GM18868 (cell line): ENCODE results near the gene KCNQ5.

Source experiments
- ATAC-seq: cut with Tn5 transposase; IDR thresholded peaks from one replicate; pipeline ENCODE4 v1.9.1; 2021; ENCODE audit warnings: mild to moderate bottlenecking, moderate library complexity; ENCODE audit not compliant: unreplicated experiment

The KCNQ5 gene

DNA sequence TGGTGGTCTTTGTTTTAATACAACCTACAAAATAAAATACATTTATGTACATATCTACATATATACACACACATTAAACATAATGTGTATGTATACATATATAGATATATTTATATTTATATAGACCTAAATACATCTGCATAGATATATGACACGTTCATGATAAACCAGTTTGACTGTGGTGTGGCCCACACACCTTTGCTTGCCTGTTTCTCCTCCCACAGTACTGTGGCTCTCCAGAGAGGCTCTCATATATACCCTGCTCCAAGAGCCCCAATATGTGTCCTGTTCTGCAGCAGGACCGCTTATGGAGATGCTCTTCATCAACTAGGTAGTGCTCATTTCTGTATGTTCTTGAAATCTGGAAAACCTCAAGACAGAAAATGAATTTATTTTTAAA is 207.0 kb downstream of the KCNQ5 start:
- ATAC-seq, result no peak

- no peak for ATAC-seq
These were observed 210.4 kb downstream of the KCNQ5 start for GRCh38 chr6:72832271-72832670.

DNA sequence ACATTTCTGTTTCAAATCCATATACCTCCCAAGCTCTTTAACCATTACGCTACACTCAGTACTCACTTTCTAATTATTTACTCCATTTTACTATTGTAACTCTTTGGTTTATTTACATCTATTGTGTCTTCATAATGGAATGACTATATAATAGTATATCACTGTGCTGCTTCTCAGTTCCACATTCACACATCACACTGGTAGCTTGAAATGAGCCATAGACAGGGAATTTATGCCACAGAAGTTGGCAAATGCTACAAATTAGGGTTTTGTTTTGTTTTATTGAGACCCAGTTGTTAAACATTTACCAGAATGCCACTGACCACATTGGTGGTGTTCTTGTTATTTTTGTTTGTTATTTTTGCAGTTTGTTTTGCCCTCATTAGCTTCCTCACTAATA is 213.9 kb downstream of the KCNQ5 start:
- no peak for ATAC-seq

DNA sequence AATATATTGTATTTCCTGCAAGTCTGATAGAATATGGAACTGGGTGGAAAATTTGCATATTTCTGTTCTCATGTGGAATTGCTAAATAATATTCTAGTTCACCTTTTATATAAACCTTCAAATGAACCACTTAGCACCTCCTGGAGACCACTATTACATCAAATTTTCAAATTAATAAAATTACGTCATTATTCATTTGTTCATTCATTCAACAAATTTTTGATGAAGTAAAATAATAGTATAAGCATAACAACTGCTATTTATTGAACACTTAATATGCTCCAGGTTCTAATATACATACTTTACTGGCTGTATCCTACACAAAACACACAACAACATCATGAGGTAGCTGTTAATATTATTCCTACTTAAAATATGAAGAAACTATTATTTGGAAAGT is 215.1 kb downstream of the KCNQ5 start:
- no peak for ATAC-seq

GRCh38 chr6:72841195-72841594 is 219.3 kb downstream of the KCNQ5 start:
- ATAC-seq, result no peak

DNA sequence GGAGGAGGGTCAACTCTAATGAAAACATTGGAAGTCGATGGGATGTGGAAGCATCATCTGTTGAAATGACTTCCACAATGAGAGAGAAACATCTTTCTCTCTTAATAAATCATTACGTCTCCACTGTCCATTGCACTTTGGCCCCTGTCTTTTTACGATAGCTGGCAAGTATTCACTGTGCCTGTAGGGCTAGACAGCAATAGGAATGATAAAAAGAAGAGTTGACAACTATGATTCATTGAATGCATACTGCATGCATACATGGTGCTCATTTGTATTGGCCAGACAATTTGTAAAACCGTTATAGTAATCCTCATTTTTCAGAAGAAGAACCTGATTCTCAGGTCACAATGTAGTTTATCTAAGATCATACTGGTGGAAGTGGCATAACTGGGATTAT is 220.3 kb downstream of the KCNQ5 start:
- no peak for ATAC-seq

DNA sequence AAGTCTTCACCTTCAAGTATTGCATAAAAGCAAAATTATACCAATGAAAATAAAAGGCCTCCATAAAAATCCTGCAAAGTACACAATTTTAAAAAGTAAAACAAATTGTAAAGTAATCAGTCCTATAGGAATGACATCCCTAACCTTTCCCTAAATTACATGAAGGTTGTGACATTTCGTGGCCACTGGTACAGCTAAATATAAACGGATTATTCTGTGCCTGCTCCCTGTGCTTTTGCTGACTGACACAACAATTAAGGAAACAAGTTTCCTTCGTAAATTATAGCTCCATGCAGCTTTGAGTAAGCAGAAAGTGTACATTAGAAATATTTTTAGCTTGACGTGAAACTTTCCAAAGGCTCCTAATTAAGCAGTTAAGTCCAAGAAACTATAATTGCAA is 222.8 kb downstream of the KCNQ5 start:
- ATAC-seq, result no peak

- no peak for ATAC-seq
These were observed 227.5 kb downstream of the KCNQ5 start for GRCh38 chr6:72849346-72849745.

- no peak for ATAC-seq
These were observed 228.2 kb downstream of the KCNQ5 start for GRCh38 chr6:72850040-72850439.

- ATAC-seq, result no peak
These were observed 228.6 kb downstream of the KCNQ5 start for GRCh38 chr6:72850469-72850868.

DNA sequence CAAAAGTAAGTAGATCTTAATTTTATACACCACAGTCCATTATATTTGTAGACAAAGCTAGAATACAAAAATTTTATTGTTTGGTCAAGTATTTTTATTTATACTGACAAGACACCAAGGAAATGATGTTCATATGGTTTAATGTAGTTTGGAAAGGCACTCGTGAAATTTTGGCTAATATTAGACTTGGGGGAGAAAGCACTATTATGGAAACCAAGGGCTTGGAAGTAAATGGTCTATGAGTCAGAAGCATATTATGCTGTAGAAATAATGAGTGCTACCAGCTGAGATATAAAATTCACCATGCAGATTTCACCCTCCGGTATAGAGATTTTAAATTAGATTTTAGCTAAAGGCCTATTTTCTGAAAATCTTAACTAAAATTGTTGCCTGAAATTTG is 233.6 kb downstream of the KCNQ5 start:
- ATAC-seq, result no peak

DNA sequence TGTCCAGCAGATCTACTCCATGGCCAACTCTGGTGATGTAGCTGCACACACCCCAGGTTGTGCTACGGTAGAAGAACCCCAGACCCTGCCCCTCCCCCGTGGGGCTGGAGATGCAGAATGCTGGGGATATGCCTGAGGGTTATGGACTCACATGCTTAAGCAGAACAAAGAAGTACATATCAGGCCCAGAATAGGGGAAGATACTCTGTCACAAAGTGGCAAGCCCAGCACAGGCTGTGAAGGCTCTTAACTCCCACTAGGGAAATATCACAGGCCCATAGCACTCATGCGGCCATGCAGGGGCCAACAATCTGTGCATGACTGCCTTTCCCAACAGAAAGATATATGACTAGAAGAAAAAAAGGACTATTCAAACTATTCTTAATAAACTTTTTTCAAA is 234.9 kb downstream of the KCNQ5 start:
- no peak for ATAC-seq

- ATAC-seq, result no peak
These were observed 236.1 kb downstream of the KCNQ5 start for GRCh38 chr6:72857791-72858585.

- ATAC-seq, result no peak
These were observed 239.2 kb downstream of the KCNQ5 start for GRCh38 chr6:72861059-72861458.

GRCh38 chr6:72861935-72862432 is 240.1 kb downstream of the KCNQ5 start:
- ATAC-seq, result peak; percentile 84

- ATAC-seq, result no peak
These were observed 241.3 kb downstream of the KCNQ5 start for GRCh38 chr6:72863131-72863530.

DNA sequence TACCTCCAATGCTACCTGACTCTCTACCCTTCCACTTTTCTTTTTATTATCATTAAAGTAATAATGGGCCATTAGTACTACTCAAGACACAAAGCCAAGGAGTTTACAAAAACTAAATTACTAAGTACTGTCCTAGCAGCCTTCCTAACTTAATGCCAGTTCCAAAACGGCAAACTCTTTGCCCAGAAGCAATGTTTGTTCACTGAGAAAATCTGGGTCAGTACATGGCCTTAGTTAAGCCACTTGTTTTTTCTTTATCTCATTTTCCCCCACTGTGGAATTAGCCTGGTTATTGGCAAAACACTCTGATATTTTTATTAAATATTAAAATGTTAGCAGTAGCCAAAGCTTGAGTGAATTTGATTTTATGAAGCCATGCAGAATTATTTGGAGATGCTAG is 242.4 kb downstream of the KCNQ5 start:
- ATAC-seq, result no peak

- ATAC-seq, result no peak
These were observed 242.9 kb downstream of the KCNQ5 start for GRCh38 chr6:72864799-72865198.

- ATAC-seq, result no peak
These were observed 243.6 kb downstream of the KCNQ5 start for GRCh38 chr6:72865467-72865866.

GRCh38 chr6:72869621-72870020 is 247.8 kb downstream of the KCNQ5 start:
- ATAC-seq, result no peak

GRCh38 chr6:72873433-72873832 is 251.6 kb downstream of the KCNQ5 start:
- no peak for ATAC-seq

GRCh38 chr6:72876256-72876655 is 254.4 kb downstream of the KCNQ5 start:
- ATAC-seq, result no peak

GRCh38 chr6:72886170-72886569 is 264.3 kb downstream of the KCNQ5 start:
- no peak for ATAC-seq
